A549 treated with AZD9567 at 1 μM for 4 hours (cell line): ENCODE results near the gene TMEM135. TPM values are rescaled to one million over a fixed set of nuclear protein-coding genes. Genes with fewer than 3 reads are reported as not detected.

Source experiments
- total RNA-seq: library from RNA; stranded (reverse); fragments of 200-300 nt; extraction: Qiagen RNA extraction; gene quantifications from 5 replicates; pipeline ENCODE4 v1.2.3, GENCODE V29; 2022; ENCODE audit not compliant: insufficient read depth

Gene TMEM135
- 6.5 to 22.9 TPM (median 12.2 TPM) in 5 replicates for total RNA-seq

DNA sequence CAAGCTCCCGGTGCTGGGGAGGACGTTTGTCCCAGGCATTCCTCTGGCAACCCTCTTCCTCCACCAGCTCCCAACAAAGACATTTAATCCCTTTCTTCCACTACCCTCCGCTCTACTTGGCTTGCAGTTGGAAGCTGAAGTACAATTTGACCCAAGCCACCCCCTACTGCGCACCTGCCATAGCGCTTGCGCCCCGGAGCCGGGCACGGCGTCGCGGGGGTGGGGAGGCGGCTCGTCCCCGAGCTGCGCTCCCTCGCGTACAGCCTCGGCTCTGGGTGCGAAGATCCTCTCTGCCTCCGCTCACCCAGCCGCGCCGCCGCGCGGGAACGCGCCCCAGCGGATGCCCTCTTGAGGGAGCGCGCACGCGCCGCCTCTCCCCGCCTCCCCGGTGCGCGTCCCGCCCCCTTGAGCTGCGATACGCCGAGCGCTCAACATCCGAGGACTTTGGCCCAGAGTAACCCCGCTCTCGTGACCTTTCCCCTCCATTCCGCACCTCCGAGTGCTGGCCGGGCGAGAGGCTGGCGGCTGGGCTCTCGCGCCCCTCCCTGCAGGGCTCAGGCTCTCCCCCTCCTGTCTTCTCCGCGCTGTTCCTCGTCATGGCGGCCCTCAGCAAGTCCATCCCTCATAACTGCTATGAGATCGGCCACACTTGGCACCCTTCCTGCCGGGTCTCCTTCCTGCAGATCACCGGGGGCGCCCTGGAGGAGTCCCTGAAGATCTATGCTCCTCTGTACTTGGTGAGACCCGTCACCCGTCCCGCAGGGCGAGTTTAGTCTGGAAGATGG is at the start of gene TMEM135:
TMEM135 (plus strand) TSS at position 485 of the 785 bp plus-strand sequence; CDS start at position 597, 112 bp downstream.

Other genes with a start within 250 kb of the TMEM135 start
- gene PRSS23, start 237.4 kb upstream of the TMEM135 start, total RNA-seq: 362 to 492 TPM (median 409 TPM) in 5 replicates
- gene FZD4, start 82.5 kb upstream of the TMEM135 start, total RNA-seq: 1.2 to 1.9 TPM (median 1.2 TPM) in 5 replicates